LNCAP (cell line): ENCODE measurements around the gene SUCLG2.

Experiments
- CTCF ChIP-seq: fragments of 450-650 bp; IDR thresholded peaks from 2 replicates; pipeline ENCODE4 v1.5.1; 2017; ENCODE audit warnings: mild to moderate bottlenecking

SUCLG2 gene

GRCh38 chr3:67578416-67578815 lies 76.0 kb downstream of the SUCLG2 start:
- TF ChIP-seq CTCF, result no peak

DNA sequence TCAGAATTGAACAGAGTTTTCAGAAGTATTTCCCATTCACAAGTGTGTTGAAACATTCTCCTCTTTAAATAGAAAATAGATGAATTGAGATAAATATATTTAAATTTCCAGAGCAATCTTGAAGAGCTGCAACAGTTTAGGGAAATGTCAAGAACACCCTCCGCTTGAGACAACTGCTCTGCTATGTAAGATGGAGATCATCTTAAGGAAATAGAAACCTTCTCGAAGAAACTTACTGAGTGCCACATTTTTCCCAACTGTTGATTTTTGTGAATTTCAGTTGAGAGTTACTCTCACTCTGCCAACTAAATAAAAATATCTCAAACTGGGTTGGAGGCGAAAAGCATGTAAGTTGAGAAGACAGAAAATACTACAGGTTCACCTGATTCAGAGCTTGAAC lies 78.0 kb downstream of the SUCLG2 start:
- no peak for TF ChIP-seq CTCF

- no peak for TF ChIP-seq CTCF
Observed at GRCh38 chr3:67569324-67569723, 85.1 kb downstream of the SUCLG2 start.

DNA sequence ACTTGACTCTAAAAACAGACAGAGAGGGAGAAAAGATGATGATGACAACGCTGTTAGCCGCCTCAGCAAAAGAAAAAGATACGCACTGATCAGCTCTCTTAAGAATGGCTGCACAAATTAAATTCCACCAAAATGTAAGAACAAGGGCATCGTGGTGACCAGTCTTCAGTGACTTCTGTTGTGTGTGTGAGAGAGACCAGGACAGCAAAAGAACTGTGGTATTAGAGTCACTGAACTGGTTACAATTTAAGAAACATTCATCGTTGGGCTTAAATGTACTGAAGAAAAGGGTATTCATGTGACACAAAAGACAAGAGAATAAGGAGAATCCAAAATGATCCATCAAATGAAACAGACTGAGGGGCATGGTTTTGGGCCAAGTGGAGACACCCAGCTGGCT lies 86.5 kb downstream of the SUCLG2 start:
- no peak for TF ChIP-seq CTCF

DNA sequence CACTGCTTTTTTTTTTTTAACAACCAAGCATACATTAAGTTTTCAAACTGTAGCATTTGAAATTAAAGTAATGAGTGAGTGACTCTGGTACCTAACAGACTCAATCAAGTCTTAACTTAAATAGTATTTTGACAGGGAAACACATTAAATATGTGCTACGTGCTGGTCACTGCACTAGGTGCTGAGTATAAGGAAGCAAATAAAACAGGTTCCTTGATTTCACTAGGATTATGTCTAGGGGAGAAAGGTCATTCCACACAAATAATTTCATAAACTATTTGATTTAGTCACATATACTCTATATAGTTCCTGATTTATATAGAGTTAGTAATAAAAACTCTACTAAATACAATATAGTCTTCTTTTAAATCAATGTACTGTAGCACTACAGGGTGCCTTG lies 89.4 kb downstream of the SUCLG2 start:
- TF ChIP-seq CTCF, result no peak

DNA sequence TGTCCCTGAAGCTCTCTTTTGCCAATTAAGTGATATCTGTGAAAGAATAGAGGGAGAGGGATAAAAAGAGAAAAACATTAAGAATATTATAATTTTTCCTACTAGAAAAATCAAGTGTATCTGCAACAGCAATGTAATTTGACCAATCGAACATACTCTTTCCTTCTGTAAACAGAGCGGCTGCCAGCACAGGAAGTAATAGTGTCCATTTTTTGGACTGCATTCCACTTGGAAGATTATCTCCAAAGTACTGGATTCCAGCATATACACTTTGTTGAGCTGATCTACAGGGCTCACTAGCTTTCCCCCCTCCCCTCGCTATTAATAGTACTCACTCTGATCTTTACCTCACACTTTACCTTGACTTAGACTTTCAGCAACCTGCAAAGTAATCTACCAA lies 90.4 kb downstream of the SUCLG2 start:
- TF ChIP-seq CTCF, result no peak

DNA sequence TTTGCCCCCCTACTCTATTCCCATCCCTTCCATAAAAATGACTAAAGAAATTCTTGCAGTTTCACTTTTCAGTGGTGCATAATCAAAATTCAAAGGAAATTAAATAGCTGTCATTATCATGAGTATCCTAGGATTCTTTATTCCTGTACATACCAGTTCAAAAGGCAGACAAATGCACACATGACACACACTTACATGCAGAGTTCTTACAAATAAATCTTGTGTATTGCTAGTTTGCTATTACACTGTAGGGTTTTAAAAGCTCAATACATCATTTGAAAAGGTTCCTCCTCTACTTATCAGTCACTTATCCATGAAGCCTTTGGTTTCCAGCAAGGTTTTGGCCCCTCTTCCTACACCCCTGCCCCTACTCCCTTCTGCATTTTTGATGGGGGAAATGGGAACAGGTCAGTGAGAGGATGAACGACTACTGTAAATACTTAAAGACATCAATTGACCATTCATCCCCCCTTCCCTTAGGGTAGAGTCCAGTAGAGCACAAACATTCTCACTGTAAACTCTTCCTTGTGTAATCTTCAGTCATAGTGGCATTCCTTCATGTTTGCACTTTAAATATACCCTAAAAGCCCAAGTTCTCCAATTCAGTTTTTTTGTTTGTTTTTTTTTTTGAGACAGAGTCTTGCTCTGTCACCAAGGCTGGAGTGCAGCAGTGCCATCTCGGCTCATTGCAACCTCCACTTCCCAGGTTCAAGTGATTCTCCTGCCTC lies 92.6 kb downstream of the SUCLG2 start:
- TF ChIP-seq CTCF, result no peak

- TF ChIP-seq CTCF, result no peak
Observed at GRCh38 chr3:67561266-67561665, 93.1 kb downstream of the SUCLG2 start.
